Parathyroid adenoma (tissue), 2 donors: ENCODE data around the gene APC2.

Experiments used
- H2AFZ ChIP-seq: fragments of 300-600 bp; sonication (generic); one replicate; pipeline ENCODE4 v1.7.0; 2017; ENCODE audit warnings: antibody characterized with exemption, mild to moderate bottlenecking
- H3K27ac ChIP-seq: fragments of 300-600 bp; sonication (generic); one replicate; pipeline ENCODE4 v1.7.0; 2017
- H3K27me3 ChIP-seq: fragments of 300-600 bp; sonication (generic); one replicate; pipeline ENCODE4 v1.7.0; 2017; ENCODE audit warnings: low read length; ENCODE audit not compliant: control insufficient read depth, insufficient read depth
- H3K36me3 ChIP-seq: fragments of 300-600 bp; sonication (generic); one replicate; pipeline ENCODE4 v1.7.0; 2017; ENCODE audit warnings: low read length; ENCODE audit not compliant: control insufficient read depth, insufficient read depth
- H3K4me1 ChIP-seq: fragments of 300-600 bp; sonication (generic); one replicate; pipeline ENCODE4 v1.7.0; 2017; ENCODE audit warnings: control low read depth
- H3K4me2 ChIP-seq: fragments of 300-600 bp; sonication (generic); one replicate; pipeline ENCODE4 v1.7.0; 2017; ENCODE audit warnings: low read length
- H3K4me3 ChIP-seq: fragments of 300-600 bp; sonication (generic); one replicate; pipeline ENCODE4 v1.7.0; 2017; ENCODE audit warnings: low read depth, low read length
- H3K79me2 ChIP-seq: fragments of 300-600 bp; sonication (generic); one replicate; pipeline ENCODE4 v1.7.0; 2017; ENCODE audit warnings: control low read depth
- H3K9ac ChIP-seq: fragments of 300-600 bp; sonication (generic); one replicate; pipeline ENCODE4 v1.7.0; 2017; ENCODE audit warnings: mild to moderate bottlenecking
- H3K9me3 ChIP-seq: fragments of 300-600 bp; sonication (generic); one replicate; pipeline ENCODE4 v1.7.0; 2017; ENCODE audit warnings: low read length; ENCODE audit not compliant: control insufficient read depth
- TF ChIP-seq, protein P1 (sequence below): fragments of 300-600 bp; sonication (generic); IDR thresholded peaks from one replicate; pipeline ENCODE4 v1.7.0; 2017; ENCODE audit warnings: antibody characterized with exemption, mild to moderate bottlenecking
- donor health status: primary hyperparathyroidism.

APC2 gene

DNA sequence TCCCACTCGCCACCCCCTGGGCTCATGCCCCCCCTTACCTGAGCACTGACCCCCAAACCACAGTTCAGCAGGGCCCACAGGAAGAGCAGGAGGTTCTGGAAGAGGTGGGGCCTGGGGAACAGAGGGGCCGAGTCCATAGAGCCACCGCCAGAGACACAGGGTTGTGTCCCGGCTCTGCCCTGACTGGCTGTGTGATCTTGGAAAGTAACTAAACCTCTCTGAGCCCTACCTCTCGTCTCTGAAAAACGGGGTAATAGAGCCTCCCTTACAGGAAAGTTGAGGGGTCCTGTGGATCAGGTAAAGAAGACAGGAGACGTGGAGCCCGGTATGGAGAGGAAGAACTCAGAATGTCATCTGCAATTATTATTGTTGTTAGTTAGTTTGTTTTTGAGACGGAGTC is 60.9 kb downstream of the APC2 start:
- Histone ChIP-seq H3K27ac (no peak overlapping the region), H3K4me2 (no peak overlapping the region), H3K36me3 (no peaks in the 10 kb centered on the region), H3K4me3 (no peak overlapping the region), H2AFZ (no peak overlapping the region), H3K79me2 (no peaks in the 10 kb centered on the region), H3K9me3 (no peaks in the 10 kb centered on the region), H3K4me1 (peaks cover 2% of the 10 kb centered on the region), H3K27me3 (no peaks in the 10 kb centered on the region), H3K9ac (no peak overlapping the region)
- TF ChIP-seq, protein P1, sequence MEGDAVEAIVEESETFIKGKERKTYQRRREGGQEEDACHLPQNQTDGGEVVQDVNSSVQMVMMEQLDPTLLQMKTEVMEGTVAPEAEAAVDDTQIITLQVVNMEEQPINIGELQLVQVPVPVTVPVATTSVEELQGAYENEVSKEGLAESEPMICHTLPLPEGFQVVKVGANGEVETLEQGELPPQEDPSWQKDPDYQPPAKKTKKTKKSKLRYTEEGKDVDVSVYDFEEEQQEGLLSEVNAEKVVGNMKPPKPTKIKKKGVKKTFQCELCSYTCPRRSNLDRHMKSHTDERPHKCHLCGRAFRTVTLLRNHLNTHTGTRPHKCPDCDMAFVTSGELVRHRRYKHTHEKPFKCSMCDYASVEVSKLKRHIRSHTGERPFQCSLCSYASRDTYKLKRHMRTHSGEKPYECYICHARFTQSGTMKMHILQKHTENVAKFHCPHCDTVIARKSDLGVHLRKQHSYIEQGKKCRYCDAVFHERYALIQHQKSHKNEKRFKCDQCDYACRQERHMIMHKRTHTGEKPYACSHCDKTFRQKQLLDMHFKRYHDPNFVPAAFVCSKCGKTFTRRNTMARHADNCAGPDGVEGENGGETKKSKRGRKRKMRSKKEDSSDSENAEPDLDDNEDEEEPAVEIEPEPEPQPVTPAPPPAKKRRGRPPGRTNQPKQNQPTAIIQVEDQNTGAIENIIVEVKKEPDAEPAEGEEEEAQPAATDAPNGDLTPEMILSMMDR = no peak

DNA sequence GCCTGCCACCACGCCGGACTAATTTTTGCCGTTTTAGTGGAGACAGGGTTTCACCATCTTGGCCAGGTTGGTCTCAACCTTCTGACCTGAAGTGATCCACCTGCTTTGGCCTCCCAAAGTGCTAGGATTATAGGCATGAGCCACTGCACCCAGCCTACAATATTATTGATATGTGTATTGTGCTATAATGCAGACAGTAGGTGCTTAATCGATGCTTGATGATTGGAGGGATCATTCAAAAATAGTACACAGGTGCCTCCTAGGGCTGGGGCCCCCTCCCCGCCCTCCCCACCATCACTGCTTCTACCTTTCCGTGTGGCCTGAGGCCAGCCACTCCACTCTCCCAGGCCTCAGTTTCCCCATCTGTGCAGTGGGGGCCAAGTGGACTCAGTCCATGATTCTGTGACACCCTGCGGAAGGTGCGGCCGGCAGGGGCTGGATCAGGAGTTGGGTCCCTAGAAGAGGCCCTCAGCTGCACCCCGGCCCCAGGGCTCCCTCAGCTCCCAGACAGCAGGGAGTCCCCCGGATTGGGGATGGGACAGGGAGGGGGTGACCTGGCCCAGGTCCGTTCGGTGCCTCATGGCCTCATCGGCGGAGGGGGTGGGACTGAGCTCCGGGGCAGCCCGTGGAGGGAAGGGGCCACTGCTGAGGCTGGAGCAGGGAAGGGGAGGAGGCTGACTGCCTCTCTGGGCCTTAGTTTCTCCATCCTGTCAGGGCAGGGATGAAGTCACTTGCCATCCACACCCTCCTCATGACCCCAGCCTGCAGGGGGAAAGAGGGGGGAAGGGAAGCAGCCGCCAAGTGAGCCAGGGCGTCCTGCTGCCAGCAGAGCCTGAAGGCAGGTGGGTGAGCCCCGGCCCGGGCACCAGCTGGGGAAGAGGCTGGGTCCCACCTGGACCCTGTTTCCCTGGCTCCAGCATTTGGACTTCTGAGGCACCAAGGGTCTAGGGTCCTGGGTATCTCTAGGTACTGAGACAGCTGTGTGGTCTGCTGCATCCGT is 61.7 kb downstream of the APC2 start:
- TF ChIP-seq, protein P1 = no peak
- Histone ChIP-seq H3K4me1 (peaks cover 2% of the 10 kb centered on the region), H3K27ac (no peak overlapping the region), H3K9ac (no peak overlapping the region), H3K79me2 (no peaks in the 10 kb centered on the region), H3K4me2 (no peak overlapping the region), H3K27me3 (no peaks in the 10 kb centered on the region), H3K9me3 (no peaks in the 10 kb centered on the region), H3K4me3 (no peak overlapping the region), H2AFZ (no peak overlapping the region), H3K36me3 (no peaks in the 10 kb centered on the region)

DNA sequence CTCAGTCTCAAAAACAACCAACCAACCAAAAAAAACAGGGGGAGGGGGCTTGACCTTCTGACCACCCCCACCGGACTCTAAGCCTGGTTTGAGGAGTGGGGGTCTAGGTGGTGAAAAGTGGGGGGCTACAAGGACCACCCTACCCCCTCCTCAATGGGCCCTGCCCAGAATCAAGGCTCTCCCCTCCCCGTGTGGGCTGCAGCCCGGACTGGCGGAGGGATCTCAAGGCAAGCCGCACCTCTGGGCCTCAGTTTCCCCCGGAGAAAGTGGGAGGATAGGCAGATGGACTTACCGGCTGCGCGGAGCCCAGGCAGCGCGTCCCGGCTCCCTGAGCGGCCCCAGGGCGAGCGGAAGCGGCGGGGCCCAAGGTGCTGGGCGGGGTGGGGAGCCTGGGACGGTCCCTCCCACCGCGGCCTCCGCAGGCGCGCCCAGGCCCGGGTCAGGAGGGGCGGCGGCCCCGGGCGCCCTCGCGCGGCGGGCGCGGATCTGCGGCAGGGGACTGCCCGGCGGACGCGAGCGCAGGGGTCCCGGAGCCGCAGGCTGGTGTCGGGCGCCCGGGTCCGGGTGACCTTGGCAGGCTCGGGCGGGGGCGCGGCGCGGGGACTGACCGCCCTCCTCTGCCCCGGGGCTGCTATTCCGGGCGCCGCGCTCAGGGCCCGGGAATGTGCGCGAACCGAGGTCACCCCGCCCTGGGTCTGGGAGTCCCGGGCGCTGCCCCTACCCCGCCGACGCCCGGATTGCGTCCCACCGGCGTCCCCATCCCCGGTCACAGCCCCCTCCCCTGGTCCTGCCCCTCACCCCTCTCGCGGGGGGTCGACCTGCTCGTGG is 63.0 kb downstream of the APC2 start, which contains the start of gene ADAMTSL5:
Gene ADAMTSL5, minus strand, starts transcription at position 349 of the 828 bp plus-strand sequence. CDS start 2,076 bp downstream, outside the sequence.
- no peaks in the 10 kb centered on the region for H3K27me3 ChIP-seq
- peak within 1 kb of the TSS; percentile 60 for H3K4me2 ChIP-seq
- no peaks in the 10 kb centered on the region for H3K79me2 ChIP-seq
- TF ChIP-seq, protein P1 = no peak
- H3K36me3 ChIP-seq = no peaks in the 10 kb centered on the region
- peak within 1 kb of the TSS; percentile 69 for H2AFZ ChIP-seq
- H3K4me1 ChIP-seq = peaks cover 1% of the 10 kb centered on the region
- H3K9ac ChIP-seq = no peak within 1 kb of the TSS
- no peaks in the 10 kb centered on the region for H3K9me3 ChIP-seq
- peak within 1 kb of the TSS; percentile 60 for H3K4me3 ChIP-seq
- no peak within 1 kb of the TSS for H3K27ac ChIP-seq

DNA sequence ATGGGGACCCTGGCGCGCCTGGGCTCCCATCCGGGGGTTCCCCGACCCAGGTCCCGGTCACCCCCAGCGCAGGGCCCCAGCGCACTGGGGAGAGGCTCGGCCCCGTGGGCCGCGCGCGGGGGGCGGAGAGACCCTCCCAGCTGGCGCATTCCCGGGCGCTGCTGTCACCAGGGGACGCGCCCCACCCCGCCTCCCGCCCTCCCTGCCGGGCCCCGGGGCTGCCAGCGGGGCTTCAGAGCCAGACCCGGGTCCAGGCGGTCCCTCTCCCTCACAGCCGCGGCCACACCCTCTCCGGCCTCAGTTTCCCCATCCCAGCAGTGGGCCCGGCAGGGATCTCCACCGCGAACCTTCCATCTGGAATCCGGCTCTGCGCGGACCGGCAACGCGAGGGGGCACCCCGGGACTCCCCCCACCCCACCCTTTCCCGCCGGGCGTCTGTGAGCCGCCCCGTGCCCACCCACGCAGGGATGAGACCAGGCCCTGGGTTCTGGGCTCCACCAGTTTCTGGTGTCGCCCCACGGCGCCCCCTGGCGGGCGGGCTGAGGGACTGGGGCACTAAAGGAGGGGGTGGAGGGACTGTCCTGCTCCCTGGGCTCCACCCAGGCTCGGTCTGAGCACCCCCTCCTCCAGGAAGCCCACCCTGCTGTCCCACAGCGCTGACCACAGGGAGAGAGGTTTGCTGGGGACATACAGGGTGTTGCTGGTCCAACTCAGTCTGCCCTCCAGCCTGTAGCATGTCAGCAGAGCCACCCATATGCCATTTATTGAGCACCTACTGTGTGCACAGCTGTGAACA is 63.8 kb downstream of the APC2 start:
- Histone ChIP-seq H3K9me3 (no peaks in the 10 kb centered on the region), H3K4me2 (peak overlapping the region; percentile 55), H2AFZ (peak overlapping the region; percentile 68), H3K4me1 (no peaks in the 10 kb centered on the region), H3K79me2 (no peaks in the 10 kb centered on the region), H3K4me3 (peak overlapping the region; percentile 60), H3K27me3 (no peaks in the 10 kb centered on the region), H3K27ac (no peak overlapping the region), H3K36me3 (no peaks in the 10 kb centered on the region), H3K9ac (no peak overlapping the region)
- TF ChIP-seq, protein P1 = peak; percentile 59
